Gastroesophageal sphincter (tissue), 3 donors: ENCODE data around the gene RAPGEF5.

Experiments used
- POLR2A ChIP-seq, 2 donors: fragments of 450-650 bp; IDR thresholded peaks; one replicate each; pipeline ENCODE4 v1.6.1; 2017; ENCODE audit warnings: antibody characterized with exemption in 2 of 2, mild to moderate bottlenecking in 2 of 2, moderate library complexity in 1 of 2
- POLR2AphosphoS5 ChIP-seq: sonication (generic); formaldehyde crosslinking; IDR thresholded peaks from one replicate; pipeline ENCODE4 v1.6.1; 2017; ENCODE audit warnings: antibody characterized with exemption
- TF ChIP-seq, protein P1 (sequence below), 4 experiments: fragments of 200-600 bp in 2 of 4; fragments of 450-650 bp in 2 of 4; sonication (generic) in 1 of 4; IDR thresholded peaks; one replicate each; pipeline ENCODE4 v1.5.1; 2017 to 2019; ENCODE audit warnings: antibody characterized with exemption in 4 of 4, mild to moderate bottlenecking in 2 of 4, moderate library complexity in 2 of 4

DNA sequence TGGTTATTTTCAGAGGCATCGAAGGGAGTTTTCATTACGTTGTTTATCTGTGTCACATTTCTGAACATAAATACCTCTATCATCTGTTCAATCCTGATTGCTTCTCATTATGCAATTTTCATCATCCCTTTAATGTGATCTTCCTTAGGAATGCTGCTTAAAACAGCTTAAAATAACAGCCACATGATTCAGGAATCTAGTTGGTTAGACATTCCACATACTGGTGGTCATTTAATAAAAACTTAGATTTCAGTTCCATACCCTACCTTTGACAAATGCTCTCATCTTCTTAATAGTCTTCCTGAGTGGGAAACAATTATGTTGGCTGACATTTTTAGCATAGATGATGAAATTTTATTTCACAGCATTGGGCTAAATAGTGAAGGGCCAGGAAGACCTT is 219.9 kb downstream of the RAPGEF5 start:
- TF ChIP-seq POLR2AphosphoS5 (no peak), POLR2A (IDR thresholded peaks at IDR 0.05) (no peak)
- TF ChIP-seq, protein P1, sequence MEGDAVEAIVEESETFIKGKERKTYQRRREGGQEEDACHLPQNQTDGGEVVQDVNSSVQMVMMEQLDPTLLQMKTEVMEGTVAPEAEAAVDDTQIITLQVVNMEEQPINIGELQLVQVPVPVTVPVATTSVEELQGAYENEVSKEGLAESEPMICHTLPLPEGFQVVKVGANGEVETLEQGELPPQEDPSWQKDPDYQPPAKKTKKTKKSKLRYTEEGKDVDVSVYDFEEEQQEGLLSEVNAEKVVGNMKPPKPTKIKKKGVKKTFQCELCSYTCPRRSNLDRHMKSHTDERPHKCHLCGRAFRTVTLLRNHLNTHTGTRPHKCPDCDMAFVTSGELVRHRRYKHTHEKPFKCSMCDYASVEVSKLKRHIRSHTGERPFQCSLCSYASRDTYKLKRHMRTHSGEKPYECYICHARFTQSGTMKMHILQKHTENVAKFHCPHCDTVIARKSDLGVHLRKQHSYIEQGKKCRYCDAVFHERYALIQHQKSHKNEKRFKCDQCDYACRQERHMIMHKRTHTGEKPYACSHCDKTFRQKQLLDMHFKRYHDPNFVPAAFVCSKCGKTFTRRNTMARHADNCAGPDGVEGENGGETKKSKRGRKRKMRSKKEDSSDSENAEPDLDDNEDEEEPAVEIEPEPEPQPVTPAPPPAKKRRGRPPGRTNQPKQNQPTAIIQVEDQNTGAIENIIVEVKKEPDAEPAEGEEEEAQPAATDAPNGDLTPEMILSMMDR (IDR thresholded peaks at IDR 0.05): no peak
